Trophoblast cell (in vitro differentiated cells and primary cell): ENCODE measurements around the gene BMP2K.

Experiments used
- DNase-seq, 2 donors: peaks; one replicate each; pipeline ENCODE4 v3.0.0-alpha.2; 2016
- H2AFZ ChIP-seq: 2 replicates; pipeline ENCODE4 v1.6.1; 2013; ENCODE audit warnings: low read length, moderate library complexity, mild to moderate bottlenecking; ENCODE audit not compliant: insufficient read depth, poor library complexity
- H2AK5ac ChIP-seq: 2 replicates; pipeline ENCODE4 v1.6.1; 2013; ENCODE audit warnings: mild to moderate bottlenecking, low read length
- H2BK120ac ChIP-seq: 2 replicates; pipeline ENCODE4 v1.6.1; 2013; ENCODE audit warnings: low read length, mild to moderate bottlenecking, moderate library complexity; ENCODE audit not compliant: insufficient read depth, poor library complexity
- H2BK12ac ChIP-seq: 2 replicates; pipeline ENCODE4 v1.6.1; 2013; ENCODE audit warnings: mild to moderate bottlenecking, low read length, moderate library complexity
- H2BK5ac ChIP-seq: 2 replicates; pipeline ENCODE4 v1.6.1; 2013; ENCODE audit warnings: low read length, low read depth, moderate library complexity, mild to moderate bottlenecking; ENCODE audit not compliant: poor library complexity
- H3K14ac ChIP-seq: 2 replicates; pipeline ENCODE4 v1.6.1; 2013; ENCODE audit warnings: mild to moderate bottlenecking, low read length
- H3K18ac ChIP-seq: 2 replicates; pipeline ENCODE4 v1.6.1; 2013; ENCODE audit warnings: mild to moderate bottlenecking, low read length
- H3K23ac ChIP-seq: 2 replicates; pipeline ENCODE4 v1.6.1; 2013; ENCODE audit warnings: low read length
- H3K27ac ChIP-seq: 2 replicates; pipeline ENCODE4 v1.5.1; 2013; ENCODE audit warnings: low read depth, mild to moderate bottlenecking, inconsistent platforms, low read length, moderate library complexity
- H3K27me3 ChIP-seq: 2 replicates; pipeline ENCODE4 v1.6.1; 2013; ENCODE audit warnings: inconsistent platforms, mild to moderate bottlenecking, low read length, moderate library complexity; ENCODE audit not compliant: insufficient read depth
- H3K36me3 ChIP-seq, 2 experiments: 1 replicate in 1 of 2; 2 replicates in 1 of 2; pipeline ENCODE4 v1.6.1; 2013; ENCODE audit warnings: low read length in 2 of 2, mild to moderate bottlenecking in 2 of 2, moderate library complexity in 1 of 2; ENCODE audit not compliant: insufficient read depth in 2 of 2, control insufficient read depth in 1 of 2
- H3K4ac ChIP-seq: 2 replicates; pipeline ENCODE4 v1.6.1; 2013; ENCODE audit warnings: low read depth, mild to moderate bottlenecking, low read length, moderate library complexity
- H3K4me1 ChIP-seq, 2 experiments: 1 replicate in 1 of 2; 2 replicates in 1 of 2; pipeline ENCODE4 v1.6.1; 2013; ENCODE audit warnings: low read length in 2 of 2, mild to moderate bottlenecking in 2 of 2, moderate library complexity in 1 of 2; ENCODE audit not compliant: insufficient read depth in 2 of 2, control insufficient read depth in 1 of 2
- H3K4me2 ChIP-seq: 2 replicates; pipeline ENCODE4 v1.6.1; 2013; ENCODE audit warnings: inconsistent platforms, mild to moderate bottlenecking, low read length, moderate library complexity
- H3K4me3 ChIP-seq: 2 replicates; pipeline ENCODE4 v1.5.1; 2013; ENCODE audit warnings: mild to moderate bottlenecking, low read depth, low read length, inconsistent platforms
- H3K79me1 ChIP-seq: one replicate; pipeline ENCODE4 v1.6.1; 2013; ENCODE audit warnings: low read length
- H3K79me2 ChIP-seq: 2 replicates; pipeline ENCODE4 v1.6.1; 2013; ENCODE audit warnings: low read length, mild to moderate bottlenecking; ENCODE audit not compliant: control insufficient read depth, insufficient read depth, poor library complexity
- H3K9ac ChIP-seq: 2 replicates; pipeline ENCODE4 v1.6.1; 2013; ENCODE audit warnings: mild to moderate bottlenecking, low read length
- H3K9me3 ChIP-seq: 2 replicates; pipeline ENCODE4 v1.6.1; 2013; ENCODE audit warnings: low read depth, mild to moderate bottlenecking, control low read depth, inconsistent platforms, low read length; ENCODE audit not compliant: insufficient read depth
- H4K12ac ChIP-seq: 2 replicates; pipeline ENCODE4 v1.6.1; 2013; ENCODE audit warnings: low read depth, mild to moderate bottlenecking, low read length, moderate library complexity
- H4K8ac ChIP-seq: 2 replicates; pipeline ENCODE4 v1.6.1; 2013; ENCODE audit warnings: low read depth, mild to moderate bottlenecking, low read length, moderate library complexity
- H4K91ac ChIP-seq: one replicate; pipeline ENCODE4 v1.6.1; 2013; ENCODE audit warnings: low read depth, mild to moderate bottlenecking, low read length, moderate library complexity
- WGBS: extraction: QIAGEN DNeasy Blood & Tissue Kit; methylation state at CpG from one replicate; pipeline ENCODE4 v1.1.7; 2013; ENCODE audit warnings: missing lambda C conversion rate; ENCODE audit not compliant: insufficient read length, insufficient coverage; ENCODE audit errors: extremely low coverage; 5-methylcytosine and 5-hydroxymethylcytosine counted together

BMP2K gene

GRCh38 chr4:78735697-78736096, 40.5 kb upstream of the BMP2K start:
- H3K4me2 ChIP-seq: no peak overlapping the region
- H4K8ac ChIP-seq: no peak overlapping the region
- H3K4ac ChIP-seq: no peak overlapping the region
- no peak overlapping the region for H2AFZ ChIP-seq
- H3K23ac ChIP-seq: no peak overlapping the region
- no peak overlapping the region for H4K91ac ChIP-seq
- no peak overlapping the region for H3K18ac ChIP-seq
- no peak overlapping the region for H3K27ac ChIP-seq
- H3K79me2 ChIP-seq: no peaks in the 10 kb centered on the region
- H3K36me3 ChIP-seq: no peaks in the 10 kb centered on the region
- H3K4me3 ChIP-seq: no peak overlapping the region
- no peak overlapping the region for H2BK5ac ChIP-seq
- no peak overlapping the region for H2AK5ac ChIP-seq
- no peaks in the 10 kb centered on the region for H3K27me3 ChIP-seq
- no peak overlapping the region for H2BK12ac ChIP-seq
- H4K12ac ChIP-seq: no peak overlapping the region
- DNase-seq: no peak
- H3K9ac ChIP-seq: no peak overlapping the region
- no peak overlapping the region for H3K14ac ChIP-seq
- H3K79me1 ChIP-seq: no peaks in the 10 kb centered on the region
- no peaks in the 10 kb centered on the region for H3K4me1 ChIP-seq
- no peaks in the 10 kb centered on the region for H3K9me3 ChIP-seq
- H2BK120ac ChIP-seq: no peak overlapping the region

GRCh38 chr4:78737035-78737434, 39.1 kb upstream of the BMP2K start:
- H2BK120ac ChIP-seq: no peak overlapping the region
- H2BK5ac ChIP-seq: no peak overlapping the region
- H3K4me3 ChIP-seq: no peak overlapping the region
- H3K23ac ChIP-seq: no peak overlapping the region
- H4K8ac ChIP-seq: no peak overlapping the region
- no peaks in the 10 kb centered on the region for H3K79me1 ChIP-seq
- no peak overlapping the region for H3K4me2 ChIP-seq
- DNase-seq: no peak
- no peak overlapping the region for H2AK5ac ChIP-seq
- no peaks in the 10 kb centered on the region for H3K27me3 ChIP-seq
- H4K91ac ChIP-seq: no peak overlapping the region
- no peak overlapping the region for H3K4ac ChIP-seq
- no peaks in the 10 kb centered on the region for H3K36me3 ChIP-seq
- H3K9me3 ChIP-seq: no peaks in the 10 kb centered on the region
- no peak overlapping the region for H3K14ac ChIP-seq
- H2BK12ac ChIP-seq: no peak overlapping the region
- no peak overlapping the region for H3K27ac ChIP-seq
- H3K18ac ChIP-seq: no peak overlapping the region
- H3K9ac ChIP-seq: no peak overlapping the region
- H3K4me1 ChIP-seq: no peaks in the 10 kb centered on the region
- no CpG with 5 or more reads among the region's 1 CpG for WGBS
- H2AFZ ChIP-seq: no peak overlapping the region
- H4K12ac ChIP-seq: no peak overlapping the region
- no peaks in the 10 kb centered on the region for H3K79me2 ChIP-seq

GRCh38 chr4:78737973-78738372, 38.2 kb upstream of the BMP2K start:
- Histone ChIP-seq H3K27me3 (no peaks in the 10 kb centered on the region), H2BK12ac (no peak overlapping the region), H2AFZ (no peak overlapping the region), H3K14ac (no peak overlapping the region), H3K36me3 (no peaks in the 10 kb centered on the region), H3K9ac (no peak overlapping the region), H3K4me1 (no peaks in the 10 kb centered on the region), H4K8ac (no peak overlapping the region), H3K9me3 (no peaks in the 10 kb centered on the region), H3K23ac (no peak overlapping the region), H3K79me1 (no peaks in the 10 kb centered on the region), H2BK5ac (no peak overlapping the region), H3K4ac (no peak overlapping the region), H4K12ac (no peak overlapping the region), H3K4me3 (no peak overlapping the region), H2AK5ac (no peak overlapping the region), H3K4me2 (no peak overlapping the region), H4K91ac (no peak overlapping the region), H3K27ac (no peak overlapping the region), H3K79me2 (no peaks in the 10 kb centered on the region), H3K18ac (no peak overlapping the region), H2BK120ac (no peak overlapping the region)
- no CpG with 5 or more reads among the region's 2 CpGs for WGBS
- no peak for DNase-seq

- Histone ChIP-seq H3K4me2 (no peak overlapping the region), H4K12ac (no peak overlapping the region), H4K8ac (no peak overlapping the region), H3K27ac (no peak overlapping the region), H3K9ac (no peak overlapping the region), H3K14ac (no peak overlapping the region), H3K4me3 (no peak overlapping the region), H3K9me3 (no peaks in the 10 kb centered on the region), H3K27me3 (no peaks in the 10 kb centered on the region), H4K91ac (no peak overlapping the region), H3K79me2 (no peaks in the 10 kb centered on the region), H3K4ac (no peak overlapping the region), H2AFZ (no peak overlapping the region), H2BK5ac (no peak overlapping the region), H2BK120ac (no peak overlapping the region), H3K18ac (no peak overlapping the region), H2BK12ac (no peak overlapping the region), H2AK5ac (no peak overlapping the region), H3K23ac (no peak overlapping the region), H3K36me3 (no peaks in the 10 kb centered on the region), H3K4me1 (no peaks in the 10 kb centered on the region), H3K79me1 (no peaks in the 10 kb centered on the region)
- no peak for DNase-seq
- no CpG with 5 or more reads among the region's 2 CpGs for WGBS
Observed at GRCh38 chr4:78742300-78742699, 33.9 kb upstream of the BMP2K start.
